Stimulated activated CD8-positive, alpha-beta memory T cell treated with anti-CD3 and anti-CD28 coated beads, Interleukin-12 subunit alpha, Interleukin-12 subunit beta, amount 100 ng/mL, for 4 hours (primary cell): ENCODE results near the gene ZKSCAN5.

Experiments
- DNase-seq: peaks from one replicate; pipeline ENCODE4 v3.0.0-alpha.2; 2020; ENCODE audit warnings: low read depth

Gene ZKSCAN5

DNA sequence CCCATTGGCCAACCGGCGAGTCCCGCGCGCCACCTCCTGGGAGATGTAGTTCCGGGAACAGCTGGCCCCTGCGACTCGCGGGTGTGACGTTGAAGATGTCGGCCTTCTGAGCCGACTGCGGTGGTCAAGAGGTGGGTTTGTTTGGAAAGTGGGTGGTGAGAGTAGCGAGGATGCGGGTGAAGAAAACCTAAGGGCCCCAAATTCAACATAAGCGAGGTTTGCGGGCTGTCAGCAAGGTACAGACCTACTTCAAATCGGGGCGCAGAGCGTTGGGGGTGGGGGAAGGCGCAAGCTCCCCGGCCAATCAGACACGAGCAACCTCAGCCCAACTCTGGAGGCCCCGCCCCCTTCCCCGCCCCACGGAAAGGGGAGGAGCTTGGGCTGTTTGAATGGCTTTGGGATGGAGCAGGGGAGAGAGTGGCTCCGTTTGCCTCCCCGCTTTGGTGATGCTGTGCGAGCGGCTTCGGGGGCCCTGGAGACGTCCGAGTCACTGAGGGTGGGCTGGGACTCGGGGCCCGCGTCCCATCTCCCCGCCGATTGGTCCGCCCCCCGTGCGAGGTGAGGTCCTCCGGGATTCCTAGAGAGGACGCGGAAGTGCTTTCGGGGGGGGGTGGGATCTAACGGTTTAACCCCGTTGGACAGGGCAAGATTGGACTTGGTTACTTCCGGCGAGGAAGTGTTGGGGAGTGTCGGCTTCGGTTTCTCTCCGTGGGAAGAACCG is at the start of gene ZKSCAN5:
Gene ZKSCAN5, plus strand, starts transcription at position 60 of the 721 bp plus-strand sequence. CDS start 1,383 bp downstream, outside the sequence.
- peak; percentile 94 for DNase-seq

DNA sequence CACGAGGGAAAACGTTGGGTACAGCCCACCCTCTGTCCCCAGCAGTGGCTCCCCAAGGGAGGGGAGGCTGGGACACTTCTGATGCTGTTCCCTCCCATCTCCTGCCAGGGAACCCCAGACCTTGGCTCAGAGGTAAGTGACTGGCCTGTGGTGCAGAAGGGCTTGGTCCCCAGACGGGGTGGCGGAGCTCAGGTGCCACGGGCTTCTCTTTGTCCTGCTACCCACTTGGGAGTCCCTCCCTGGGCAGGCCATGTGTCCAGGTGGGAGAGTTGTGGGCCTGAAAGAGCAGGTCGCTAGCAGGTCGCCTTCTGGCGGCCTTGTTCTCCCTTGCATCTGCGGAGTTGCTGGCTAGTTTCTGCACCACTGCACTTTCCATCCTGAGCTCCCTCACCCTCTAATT is 48.6 kb upstream of the ZKSCAN5 start:
- DNase-seq: no peak

DNA sequence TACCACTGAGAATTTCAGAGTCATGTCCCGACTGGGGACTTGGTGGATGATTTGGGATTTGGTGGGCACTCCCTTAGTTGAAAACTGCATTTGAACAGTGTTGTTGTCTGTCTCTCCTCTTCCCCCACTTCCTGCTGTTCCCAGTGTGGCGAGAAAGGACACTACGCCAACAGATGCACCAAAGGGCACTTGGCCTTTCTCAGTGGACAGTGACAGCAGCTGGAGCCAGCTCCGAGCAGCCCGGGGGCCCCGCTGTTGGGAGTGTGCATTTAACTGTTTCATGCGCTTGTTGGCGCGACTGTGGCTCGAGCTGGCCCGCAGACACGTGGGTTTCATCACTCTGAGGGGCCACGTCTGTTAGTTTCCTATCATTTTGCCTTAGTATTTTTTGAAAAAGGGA is 48.2 kb upstream of the ZKSCAN5 start:
- no peak for DNase-seq

DNA sequence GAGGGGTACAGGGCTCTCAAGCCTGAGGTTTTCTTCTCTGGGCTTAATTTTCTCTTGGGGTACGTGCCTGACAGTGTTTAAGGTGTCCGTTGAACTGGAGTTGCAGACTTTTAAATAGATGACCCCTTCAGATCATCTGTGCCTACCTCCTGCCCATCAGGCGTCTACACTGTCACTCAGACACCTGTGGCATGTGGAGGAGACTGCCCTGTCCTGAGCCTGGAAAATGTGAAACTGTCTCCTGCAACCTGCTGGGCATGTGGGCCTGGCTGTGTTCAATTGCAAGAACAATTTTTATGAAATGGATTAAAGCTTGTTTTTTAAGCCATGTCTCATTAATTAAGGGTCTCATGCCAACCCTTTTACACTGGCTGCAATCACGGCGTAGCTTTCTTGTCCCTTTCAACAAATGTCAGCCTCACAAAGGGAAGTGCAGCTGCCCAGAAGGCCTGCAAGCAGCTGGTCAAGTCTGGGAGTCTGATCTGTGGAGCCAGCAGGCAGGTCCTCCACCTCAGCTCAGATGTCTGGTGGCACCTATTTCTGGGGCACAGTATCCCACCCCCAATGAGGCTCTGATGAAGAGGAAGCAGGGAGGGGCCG is 47.3 kb upstream of the ZKSCAN5 start:
- DNase-seq: no peak

DNA sequence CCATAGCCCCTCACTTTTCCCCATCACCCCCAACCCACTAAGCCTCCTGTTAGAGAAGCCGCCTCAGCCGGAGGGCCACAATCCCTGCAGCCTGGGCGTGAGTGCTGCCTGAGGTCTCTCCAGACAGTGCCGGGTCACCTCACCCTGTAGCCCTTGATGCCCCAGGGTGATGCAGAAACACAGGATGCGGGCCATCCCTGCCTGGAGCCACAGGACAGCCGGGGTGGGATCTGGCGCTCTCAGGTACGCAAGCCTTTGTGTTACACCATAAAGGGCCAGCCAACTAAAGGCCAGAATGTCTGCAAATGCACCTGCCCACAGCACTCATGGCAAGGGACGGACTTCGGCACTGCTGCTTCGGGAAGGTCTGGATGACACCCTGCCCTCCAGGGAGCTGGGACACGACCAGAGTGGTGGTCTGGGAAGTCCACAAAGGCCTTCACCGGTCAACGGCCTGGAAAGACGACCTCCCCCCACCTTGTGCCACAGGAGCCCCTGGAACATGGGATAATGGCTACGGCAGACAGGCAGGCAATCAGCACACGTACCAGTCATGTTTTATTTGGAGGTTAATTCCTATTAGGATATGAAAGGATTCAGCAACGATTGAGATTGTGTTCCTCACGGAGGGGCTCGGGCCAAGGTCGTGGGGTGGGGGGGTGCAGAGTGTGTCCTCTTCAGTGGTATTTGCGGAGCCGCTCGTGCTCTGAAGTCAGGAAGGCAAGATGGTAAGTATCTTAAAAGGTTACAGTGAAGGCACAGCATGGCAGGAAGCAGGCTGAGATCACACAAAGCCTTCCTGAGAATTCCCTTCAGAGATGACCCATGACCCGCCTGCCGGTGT is 46.6 kb upstream of the ZKSCAN5 start:
- DNase-seq: no peak

DNA sequence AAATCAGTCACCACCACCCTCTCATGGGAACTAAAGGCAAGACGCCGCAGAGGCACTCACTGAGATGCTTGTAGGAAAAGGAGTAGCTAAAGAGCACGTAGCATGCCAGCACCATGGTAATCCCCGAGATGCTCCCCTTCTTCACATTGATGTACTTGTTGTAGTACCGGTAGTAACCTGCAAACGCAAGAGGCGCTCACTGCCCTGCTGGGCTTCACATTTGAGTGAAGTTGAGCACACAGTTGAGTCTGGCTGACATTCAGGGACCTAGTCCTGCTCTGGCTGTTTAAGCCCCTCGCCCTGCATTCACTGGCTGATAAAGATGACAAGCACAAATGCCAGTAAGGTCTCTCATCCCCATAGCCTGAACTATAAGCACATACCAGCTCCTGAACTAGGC is 45.4 kb upstream of the ZKSCAN5 start:
- no peak for DNase-seq

DNA sequence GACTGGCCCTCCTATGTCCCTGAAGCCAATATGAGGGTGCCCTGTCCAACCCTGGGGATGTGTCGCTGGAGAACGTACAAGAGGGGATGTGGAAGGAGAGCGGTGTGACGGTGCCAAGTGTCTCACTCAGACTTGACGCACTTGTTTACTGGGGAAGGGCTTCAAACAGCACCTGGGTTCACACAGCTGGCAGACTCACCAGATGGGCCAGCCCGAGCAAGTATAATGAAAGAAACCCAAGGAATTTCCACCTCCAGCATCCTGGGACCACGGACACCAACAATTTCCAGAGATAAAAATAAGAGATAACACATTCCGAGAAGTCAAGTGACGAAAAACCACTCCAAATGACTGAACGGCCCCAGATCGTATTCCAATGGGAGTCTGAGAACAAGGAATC is 43.8 kb upstream of the ZKSCAN5 start:
- no peak for DNase-seq

DNA sequence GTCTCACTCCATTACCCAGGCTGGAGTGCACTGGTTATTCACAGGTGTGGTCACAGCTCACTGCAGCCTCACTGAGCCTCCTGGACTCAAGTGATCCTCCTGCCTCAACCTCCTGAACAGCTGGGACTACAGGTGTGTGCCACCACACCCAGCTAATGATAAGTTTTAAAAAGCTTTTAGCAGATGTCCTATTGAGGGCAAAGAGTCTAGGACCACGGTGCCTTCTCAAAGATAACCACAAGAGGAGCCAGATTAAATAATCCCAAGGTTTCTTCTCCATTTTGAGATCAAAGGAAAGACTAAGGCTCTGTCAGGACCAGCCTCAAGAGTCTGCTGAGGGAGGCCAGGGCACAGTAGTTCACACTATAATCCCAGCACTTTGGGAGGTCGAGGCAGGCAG is 43.2 kb upstream of the ZKSCAN5 start:
- no peak for DNase-seq

DNA sequence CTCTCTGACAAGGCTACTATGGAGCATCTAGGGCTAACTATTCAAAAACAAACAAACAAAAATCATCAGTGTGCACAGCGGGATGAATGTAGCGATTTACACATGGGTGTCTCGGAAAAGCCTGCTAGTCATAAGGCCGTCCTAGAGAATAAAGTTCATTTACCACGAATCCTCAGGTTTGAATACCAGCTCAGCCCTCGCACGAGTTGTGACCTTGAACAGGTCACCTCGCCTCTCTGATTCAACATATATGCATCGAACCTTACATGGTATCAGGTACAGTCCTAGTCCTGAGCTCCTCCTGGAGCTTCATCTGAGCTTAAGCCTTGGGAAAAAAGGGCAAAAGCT is 39.1 kb upstream of the ZKSCAN5 start:
- DNase-seq: no peak

DNA sequence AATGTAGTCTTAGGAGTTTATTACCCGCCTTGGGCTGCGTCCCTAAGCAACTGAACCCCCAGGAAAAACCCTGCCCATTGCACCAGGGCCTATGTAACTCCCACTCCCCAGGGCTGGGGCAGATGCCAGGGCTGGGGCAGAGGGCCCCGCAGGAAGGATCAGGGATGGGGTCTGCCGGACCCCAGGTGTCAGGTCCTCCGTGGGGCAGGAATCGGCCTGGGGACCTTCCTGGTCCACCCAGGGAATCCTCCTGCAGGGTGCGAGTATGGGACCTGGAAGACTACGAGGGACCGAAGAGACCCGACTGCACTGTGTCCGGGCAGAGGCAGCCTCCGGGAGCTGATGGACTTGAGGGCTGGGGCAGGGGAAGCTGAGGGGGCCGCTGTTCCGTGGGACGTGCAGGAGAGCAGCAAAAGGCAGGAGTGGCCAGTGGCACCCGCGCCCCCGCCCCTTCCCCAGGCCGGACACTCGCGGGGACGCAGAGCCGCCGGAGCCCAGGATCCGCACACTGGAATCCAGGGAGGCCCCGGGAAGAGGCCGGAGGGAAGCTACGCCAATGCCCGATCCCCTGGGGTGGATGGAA is 36.0 kb upstream of the ZKSCAN5 start:
- DNase-seq: no peak

DNA sequence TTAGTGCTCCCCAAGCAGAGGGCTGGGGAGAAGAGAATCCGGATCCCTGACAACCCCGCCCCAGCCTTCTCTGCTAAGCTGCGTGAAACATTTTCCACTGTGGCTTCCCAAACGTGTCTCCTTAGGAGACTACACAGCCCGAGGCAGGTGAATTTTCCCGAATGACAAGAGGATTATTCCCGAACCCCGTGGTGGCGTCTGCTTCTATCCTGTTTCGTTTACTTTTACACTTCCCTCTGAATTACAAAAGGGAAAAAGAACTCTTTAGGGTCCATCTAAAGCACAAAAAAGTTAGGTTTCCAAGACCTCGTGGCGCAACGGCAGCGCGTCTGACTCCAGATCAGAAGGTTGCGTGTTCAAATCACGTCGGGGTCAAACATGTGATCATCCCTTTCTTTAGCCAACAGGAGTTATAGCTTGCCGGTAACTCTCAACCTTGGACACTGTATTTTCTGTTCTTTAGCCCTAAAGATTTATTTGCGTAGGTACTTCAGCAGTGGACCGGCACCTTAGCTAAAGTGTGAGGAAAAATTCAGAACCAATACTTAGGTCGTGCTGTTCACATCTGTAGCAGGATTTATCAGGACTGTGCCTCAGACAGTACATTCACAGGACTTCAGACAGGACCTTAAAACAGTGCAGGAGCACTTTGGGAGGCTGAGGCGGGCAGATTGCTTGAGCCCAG is 34.9 kb upstream of the ZKSCAN5 start:
- DNase-seq: no peak

DNA sequence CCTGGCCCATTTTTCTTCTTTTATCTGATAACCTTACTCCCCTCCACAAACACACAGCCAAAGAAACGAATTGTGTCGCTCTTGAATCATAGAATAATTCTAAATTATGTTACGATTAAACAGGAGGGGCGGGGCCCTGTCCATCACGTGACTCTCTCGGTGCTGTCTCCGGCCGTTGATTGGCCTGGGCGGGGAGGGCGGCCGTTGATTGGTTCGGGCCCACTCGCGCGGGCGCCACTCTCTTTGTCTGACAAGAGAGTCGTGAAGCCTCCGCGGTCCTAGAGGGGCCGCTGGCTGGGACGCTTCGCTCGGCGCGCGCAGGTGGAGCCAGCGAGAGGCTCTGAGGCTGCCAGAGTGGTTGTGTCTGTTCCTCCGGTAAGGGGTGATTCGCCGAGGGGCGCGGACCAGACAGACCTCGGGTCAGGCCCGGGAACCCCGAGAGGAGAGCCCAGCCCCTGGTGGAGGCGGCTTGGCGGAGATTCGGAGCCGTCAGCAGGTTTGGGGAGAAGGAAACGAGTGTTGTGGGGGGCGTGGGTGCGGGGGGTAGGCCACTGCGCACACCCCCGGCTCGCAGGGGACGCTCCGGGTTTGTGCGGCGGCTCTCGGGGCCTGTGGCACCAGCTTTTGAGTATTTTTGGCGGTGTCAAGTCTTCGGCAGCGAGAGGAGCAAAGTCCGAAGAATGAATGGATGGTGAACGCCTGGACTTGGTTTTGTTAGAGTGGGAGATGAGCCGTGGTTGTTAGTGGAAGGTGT is 31.7 kb upstream of the ZKSCAN5 start, which contains the start of gene ZNF789:
Gene ZNF789, plus strand, starts transcription at position 330 of the 754 bp plus-strand sequence. CDS start 3,567 bp downstream, outside the sequence.
- DNase-seq: peak; percentile 96

DNA sequence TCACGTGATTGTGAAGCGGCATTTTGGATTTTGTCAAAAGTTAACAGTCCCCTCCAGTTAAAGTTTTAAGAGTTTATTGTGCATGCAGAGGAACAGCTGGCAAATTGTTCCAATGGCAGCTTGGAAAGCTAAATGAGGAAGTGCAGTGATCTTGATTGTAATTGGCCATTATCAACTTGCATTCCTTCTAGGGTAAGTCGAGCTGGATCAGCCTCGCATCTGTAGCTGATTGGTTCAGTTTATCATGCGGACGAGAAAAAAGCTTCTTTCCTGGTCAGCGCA is 31.2 kb upstream of the ZKSCAN5 start:
- no peak for DNase-seq

DNA sequence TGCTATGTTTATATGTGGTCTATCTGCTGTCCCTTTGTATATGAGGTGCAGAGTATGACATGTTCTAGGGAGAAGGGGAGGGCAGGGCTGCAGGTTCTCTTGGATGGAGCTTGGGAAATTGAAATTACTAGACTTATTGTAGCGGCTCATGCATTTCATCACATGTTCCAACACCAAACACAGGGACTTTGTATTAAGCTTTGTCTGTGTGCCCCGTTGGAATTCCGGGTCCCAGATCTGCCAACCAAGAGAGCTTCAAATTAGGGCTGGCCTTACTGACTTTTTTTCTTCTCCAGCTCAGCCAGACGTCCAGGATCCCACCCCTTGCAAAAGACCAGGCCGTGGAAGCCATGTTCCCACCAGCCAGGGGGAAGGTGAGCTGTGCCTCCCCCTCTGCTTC is 28.4 kb upstream of the ZKSCAN5 start:
- no peak for DNase-seq

DNA sequence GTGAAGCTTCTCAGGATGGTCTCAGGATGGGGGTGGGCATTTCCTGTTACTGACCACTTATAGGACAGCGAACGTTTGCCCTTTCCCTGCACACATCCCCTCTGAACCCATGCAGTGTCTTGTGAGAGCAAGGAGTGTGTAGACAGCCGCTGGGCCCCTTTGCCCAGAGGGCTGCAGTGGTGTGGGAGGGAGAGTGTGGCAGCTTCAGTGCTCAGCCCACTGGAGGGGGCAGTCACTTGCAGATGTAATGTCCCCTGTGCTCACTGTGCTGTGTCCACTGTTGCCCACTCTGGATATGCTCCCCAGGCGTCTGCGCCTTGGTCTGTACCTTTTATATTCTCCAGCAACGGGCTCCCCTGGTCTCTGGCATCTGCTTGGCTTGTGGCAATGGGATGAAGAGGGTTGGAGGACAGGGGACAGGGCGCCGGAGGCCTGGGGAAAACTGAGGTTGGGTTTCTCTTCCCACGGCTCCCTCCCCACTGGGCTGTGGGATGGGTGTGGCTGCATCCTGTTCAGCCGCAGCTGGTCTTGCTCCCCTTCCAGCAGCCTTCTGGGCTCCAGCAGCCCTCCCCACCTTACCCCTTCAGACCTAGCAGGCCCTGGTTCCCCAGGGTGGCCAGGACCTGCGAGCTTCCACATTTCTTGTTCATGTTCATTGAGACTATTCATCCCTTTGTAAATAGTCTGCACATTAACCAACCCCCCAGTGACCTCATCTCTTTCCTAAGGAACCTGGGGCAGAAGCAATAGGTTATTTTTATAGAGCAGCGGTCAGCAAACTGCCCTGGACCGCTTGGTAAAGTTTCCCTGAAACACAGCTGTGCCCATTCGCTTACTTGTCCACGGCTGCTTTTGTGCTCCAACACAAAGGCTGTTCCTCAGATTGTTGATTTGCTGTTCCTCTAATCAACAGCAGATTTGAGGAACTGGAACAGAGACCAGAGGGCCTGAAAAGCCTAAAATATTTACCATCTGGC is 25.7 kb upstream of the ZKSCAN5 start:
- DNase-seq: no peak

DNA sequence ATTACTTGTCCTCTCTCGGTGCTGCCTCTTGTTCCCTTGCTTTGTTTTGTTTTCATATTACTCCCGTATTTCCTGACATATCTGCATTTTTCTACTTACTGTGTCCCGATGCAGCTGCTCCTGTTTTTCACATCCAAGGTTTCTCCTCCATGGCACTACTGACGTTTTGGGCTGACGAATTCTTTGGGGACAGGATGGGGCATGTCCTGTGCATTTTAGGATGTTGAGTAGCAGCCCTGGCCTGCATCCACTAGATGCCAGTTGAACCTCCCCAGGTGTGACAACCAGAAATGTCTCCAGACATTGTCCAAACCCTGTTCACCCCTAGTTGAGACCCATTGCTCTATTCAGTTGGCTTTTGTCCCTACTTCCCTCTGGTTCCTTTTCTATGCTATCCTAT is 19.4 kb upstream of the ZKSCAN5 start:
- DNase-seq: no peak

DNA sequence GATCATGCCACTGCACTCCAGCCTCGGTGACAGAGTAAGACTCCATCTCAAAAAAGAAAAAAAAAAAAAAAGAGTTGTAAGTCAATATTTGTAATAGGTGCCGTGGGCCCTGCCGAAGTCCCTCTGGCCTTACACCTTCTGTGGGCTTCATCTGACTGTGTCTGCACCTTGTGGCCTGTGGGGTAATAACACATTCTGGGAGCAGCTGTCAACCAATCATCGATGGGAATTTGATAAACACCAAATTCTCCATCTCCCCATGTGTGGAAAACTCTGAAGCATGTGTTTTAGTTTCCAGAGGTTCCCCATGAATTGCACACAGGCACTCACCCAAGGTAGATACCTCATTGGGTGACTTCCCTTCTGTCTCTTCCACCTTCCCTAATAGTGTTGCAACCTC is 15.2 kb upstream of the ZKSCAN5 start:
- DNase-seq: no peak

DNA sequence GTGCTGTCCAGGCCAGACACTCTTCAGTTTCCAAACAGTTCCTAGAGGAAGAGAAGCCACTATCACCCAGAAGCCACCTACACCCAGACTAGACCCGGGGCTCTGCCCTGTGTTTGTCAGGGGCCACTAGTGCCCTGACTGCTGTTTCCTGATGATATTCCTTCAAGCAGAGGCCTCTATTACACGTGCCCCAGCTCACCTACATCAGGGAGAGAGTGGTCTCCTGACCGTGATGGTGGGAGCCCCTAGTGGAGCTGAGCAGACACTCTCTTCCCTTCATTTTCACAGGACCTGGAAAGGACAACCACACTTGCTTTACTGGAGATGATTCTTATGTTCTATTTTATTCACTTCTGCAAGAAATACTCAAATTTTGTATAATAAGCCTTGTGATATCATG is 13.6 kb upstream of the ZKSCAN5 start:
- no peak for DNase-seq

DNA sequence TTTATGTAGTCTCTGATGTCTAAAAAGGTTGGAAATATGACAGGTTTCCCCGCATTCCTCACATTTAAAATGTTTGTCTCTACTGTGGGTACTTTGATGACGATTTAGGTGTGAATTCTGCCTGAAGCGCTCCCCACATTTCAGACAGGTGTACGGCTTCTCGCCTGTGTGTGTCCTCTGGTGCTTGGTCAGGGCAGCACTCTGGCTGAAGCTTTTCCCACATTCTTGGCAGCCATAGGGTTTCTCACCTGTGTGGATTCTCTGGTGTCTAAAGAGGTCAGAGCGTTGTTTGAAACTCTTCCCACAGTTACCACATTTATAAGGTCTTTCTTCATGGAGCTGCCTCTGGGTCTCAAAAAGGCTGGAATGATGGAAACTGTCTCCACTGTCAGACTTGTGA is 10.6 kb upstream of the ZKSCAN5 start:
- no peak for DNase-seq

DNA sequence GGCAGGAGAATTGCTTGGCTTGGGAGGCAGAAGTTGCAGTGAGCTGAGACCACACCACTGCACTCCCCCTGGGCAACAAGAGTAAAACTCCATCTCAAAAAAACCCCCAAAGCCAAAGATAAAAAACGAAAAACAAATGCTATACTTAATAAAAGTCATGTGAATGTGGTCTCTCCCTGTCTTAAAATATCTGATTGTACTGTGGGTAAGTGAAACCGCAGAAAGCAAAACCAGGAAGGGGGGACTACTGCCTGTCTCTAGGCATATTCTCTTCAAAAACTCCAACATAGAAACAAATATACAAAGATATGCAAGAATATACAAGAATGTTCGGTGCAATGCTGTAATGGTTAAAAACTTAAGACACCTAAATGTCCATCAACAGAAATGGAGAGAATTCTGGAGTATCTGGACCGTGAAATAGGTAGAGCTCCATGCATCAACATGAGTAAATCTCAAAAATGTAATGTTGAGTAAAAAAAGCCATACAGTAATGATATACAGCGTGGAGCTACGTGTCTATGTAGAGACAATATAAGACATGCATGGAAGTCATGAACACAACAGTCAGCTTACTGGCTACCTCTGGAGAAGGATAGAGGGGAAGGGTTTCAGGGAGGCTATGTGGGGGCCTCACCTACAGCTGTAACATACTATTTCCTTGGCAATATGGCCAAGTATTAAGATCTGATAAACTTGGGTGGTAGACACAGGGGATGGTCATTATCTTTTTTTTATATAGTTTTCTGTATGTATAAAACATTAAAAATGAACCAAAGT is 6.5 kb upstream of the ZKSCAN5 start:
- no peak for DNase-seq
